Transverse colon (tissue), 4 donors: ENCODE measurements around the gene SIGLEC1.

Experiments used
- CTCF ChIP-seq, 5 experiments: fragments of 200-600 bp in 3 of 5; fragments of 450-650 bp in 2 of 5; sonication (generic) in 3 of 5; IDR thresholded peaks; 1 replicate in 2 of 5; 2 replicates in 3 of 5; pipeline ENCODE4 v1.5.1; 2016 to 2017; ENCODE audit warnings: antibody characterized with exemption in 5 of 5, inconsistent platforms in 3 of 5, mild to moderate bottlenecking in 2 of 5, moderate library complexity in 1 of 5
- POLR2A ChIP-seq: fragments of 450-650 bp; IDR thresholded peaks from one replicate; pipeline ENCODE4 v1.6.1; 2016; ENCODE audit warnings: antibody characterized with exemption, mild to moderate bottlenecking, moderate library complexity
- POLR2AphosphoS5 ChIP-seq, 3 donors: sonication (generic); formaldehyde crosslinking; IDR thresholded peaks; one replicate each; pipeline ENCODE4 v1.6.1; 2016; ENCODE audit warnings: antibody characterized with exemption in 3 of 3

- TF ChIP-seq POLR2AphosphoS5 (IDR thresholded peaks at IDR 0.05) (no peak), CTCF (IDR thresholded peaks at IDR 0.05) (no peak), POLR2A (no peak)
Measured at GRCh38 chr20:3714092-3714491, 1.7 kb upstream of the SIGLEC1 start.
